ENCODE results near the gene TIMM21. TPM values are rescaled to one million over a fixed set of nuclear protein-coding genes. Genes with fewer than 3 reads are reported as not detected.

Gene TIMM21
- total RNA-seq, 4 donors from 2014 or later, result 10.5 to 38.1 (median 22.0) TPM

DNA sequence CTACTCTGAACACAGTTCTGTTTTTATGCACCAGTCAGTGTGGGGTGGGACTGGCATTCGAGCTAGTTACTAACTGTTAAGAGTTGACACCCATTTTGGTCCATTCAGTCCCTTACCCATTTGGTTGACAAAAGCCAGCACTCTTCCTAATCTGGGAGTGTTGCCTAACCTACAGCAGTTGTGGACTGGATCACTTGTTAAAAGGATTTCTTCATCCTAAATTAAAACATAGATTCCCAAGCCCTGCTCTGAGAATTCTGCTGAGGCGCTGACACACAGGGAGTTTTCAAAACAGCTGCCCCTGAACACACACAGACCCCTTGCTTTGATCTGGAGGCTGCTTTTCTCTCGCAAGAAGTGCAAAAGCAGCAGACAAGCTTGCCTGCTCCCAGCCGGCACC is 6.4 kb downstream of the TIMM21 start:
- Histone ChIP-seq H3K4me3 (no peak overlapping the region), H3K27me3 (no peaks in the 10 kb centered on the region), H3K9me3 (no peaks in the 10 kb centered on the region), H3K36me3 (peaks cover 0 to 30% (median 12%) of the 10 kb centered on the region in 4 donors), H3K4me1 (peaks cover 5 to 18% (median 6%) of the 10 kb centered on the region in 4 donors), H3K27ac (no peak overlapping the region)
- 87 to 95% methylated on average over 2 to 4 of the region's 4 CpGs for WGBS, 2 donors (ENCODE audit: low coverage in 1 of 2)
- DNase-seq, result no peak
- TF ChIP-seq EP300 (IDR thresholded peaks at IDR 0.05; ENCODE audit: low read depth) (no peak), POLR2AphosphoS5 (IDR thresholded peaks at IDR 0.05) (no peak), POLR2A (IDR thresholded peaks at IDR 0.05) (no peak)
- TF ChIP-seq, protein P1, sequence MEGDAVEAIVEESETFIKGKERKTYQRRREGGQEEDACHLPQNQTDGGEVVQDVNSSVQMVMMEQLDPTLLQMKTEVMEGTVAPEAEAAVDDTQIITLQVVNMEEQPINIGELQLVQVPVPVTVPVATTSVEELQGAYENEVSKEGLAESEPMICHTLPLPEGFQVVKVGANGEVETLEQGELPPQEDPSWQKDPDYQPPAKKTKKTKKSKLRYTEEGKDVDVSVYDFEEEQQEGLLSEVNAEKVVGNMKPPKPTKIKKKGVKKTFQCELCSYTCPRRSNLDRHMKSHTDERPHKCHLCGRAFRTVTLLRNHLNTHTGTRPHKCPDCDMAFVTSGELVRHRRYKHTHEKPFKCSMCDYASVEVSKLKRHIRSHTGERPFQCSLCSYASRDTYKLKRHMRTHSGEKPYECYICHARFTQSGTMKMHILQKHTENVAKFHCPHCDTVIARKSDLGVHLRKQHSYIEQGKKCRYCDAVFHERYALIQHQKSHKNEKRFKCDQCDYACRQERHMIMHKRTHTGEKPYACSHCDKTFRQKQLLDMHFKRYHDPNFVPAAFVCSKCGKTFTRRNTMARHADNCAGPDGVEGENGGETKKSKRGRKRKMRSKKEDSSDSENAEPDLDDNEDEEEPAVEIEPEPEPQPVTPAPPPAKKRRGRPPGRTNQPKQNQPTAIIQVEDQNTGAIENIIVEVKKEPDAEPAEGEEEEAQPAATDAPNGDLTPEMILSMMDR (IDR thresholded peaks at IDR 0.05), result no peak
- in situ Hi-C loops (cut with MboI; ENCODE audit: low pct_ligation_motif_present in 1 of 4, low pct_unique_long_range_greater_than_20kb in 1 of 4, low sequenced_read_pairs in 3 of 4), result no loop called here
- intact Hi-C loops (cut with DNase I; ENCODE audit: low total_unique reads), result no loop called here

DNA sequence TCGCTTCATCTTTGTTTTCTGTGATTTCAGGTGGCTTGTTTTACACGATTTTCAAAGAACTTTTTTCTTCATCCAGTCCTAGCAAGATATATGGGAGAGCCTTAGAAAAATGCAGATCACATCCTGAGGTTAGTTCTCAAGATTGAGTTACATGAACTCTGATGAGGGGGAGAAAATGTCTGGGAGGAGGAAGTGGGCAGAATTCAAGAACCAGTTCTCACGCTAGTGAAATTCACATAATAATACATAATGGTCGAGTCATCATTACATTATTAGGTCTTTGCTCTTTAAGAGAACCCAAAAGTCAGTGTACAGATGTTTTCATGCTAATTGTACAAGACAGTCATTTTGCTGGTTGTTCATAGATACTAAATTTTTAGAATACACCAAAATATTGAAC is 7.0 kb downstream of the TIMM21 start:
- in situ Hi-C loops (cut with MboI; ENCODE audit: low pct_ligation_motif_present in 1 of 4, low pct_unique_long_range_greater_than_20kb in 1 of 4, low sequenced_read_pairs in 3 of 4) (no loop called here), intact Hi-C loops (cut with DNase I; ENCODE audit: low total_unique reads) (no loop called here)
- no peak overlapping the region for H3K27ac ChIP-seq
- peaks cover 0 to 34% (median 15%) of the 10 kb centered on the region in 4 donors for H3K36me3 ChIP-seq
- H3K9me3 ChIP-seq, result no peaks in the 10 kb centered on the region
- peaks cover 0 to 12% (median 1%) of the 10 kb centered on the region in 4 donors for H3K4me1 ChIP-seq
- H3K27me3 ChIP-seq, result no peaks in the 10 kb centered on the region
- 85% methylated on average over 4 of the region's 4 CpGs for WGBS, 2 donors (ENCODE audit: low coverage in 1 of 2)
- TF ChIP-seq POLR2AphosphoS5 (IDR thresholded peaks at IDR 0.05), result no peak
- no peak for TF ChIP-seq POLR2A (IDR thresholded peaks at IDR 0.05)
- no peak for TF ChIP-seq EP300 (IDR thresholded peaks at IDR 0.05; ENCODE audit: low read depth)
- TF ChIP-seq, protein P1 (IDR thresholded peaks at IDR 0.05), result no peak
- no peak overlapping the region for H3K4me3 ChIP-seq
- DNase-seq, result no peak

DNA sequence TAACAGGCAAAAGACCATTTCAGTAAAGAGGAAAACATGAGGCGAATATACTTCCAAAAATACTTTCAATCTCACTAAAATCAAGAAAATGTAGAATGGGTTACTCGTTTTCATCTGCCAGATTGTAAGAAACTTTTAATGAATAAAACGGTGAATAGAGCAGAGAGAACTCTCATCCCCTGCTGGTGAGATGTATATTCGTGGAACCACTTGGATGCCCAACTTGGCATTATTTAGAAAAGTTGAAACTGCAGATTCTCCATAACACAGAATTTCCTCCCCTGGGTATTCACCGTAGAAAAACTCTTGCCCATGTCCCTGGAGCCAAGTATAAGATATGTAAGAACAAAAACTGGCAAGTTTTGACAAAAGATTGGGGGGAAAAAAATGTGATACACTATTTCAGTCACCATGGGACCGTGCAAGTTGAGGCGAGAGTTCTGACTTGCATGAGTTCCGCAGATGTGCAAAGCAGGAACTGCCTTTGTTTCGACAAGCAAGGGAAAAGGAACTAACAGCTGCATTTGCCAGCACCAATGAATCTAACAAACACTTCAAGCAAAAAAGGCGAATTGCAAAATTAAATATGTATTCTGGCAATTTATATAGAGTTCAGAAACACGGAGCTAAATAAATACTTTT is 14.8 kb downstream of the TIMM21 start:
- intact Hi-C loops (cut with DNase I; ENCODE audit: low total_unique reads), result no loop called here
- peaks cover 0 to 23% (median 8%) of the 10 kb centered on the region in 4 donors for H3K36me3 ChIP-seq
- in situ Hi-C loops (cut with MboI; ENCODE audit: low pct_ligation_motif_present in 1 of 4, low pct_unique_long_range_greater_than_20kb in 1 of 4, low sequenced_read_pairs in 3 of 4), result no loop called here
- no peaks in the 10 kb centered on the region for H3K4me1 ChIP-seq
- H3K4me3 ChIP-seq, result no peak overlapping the region
- H3K27me3 ChIP-seq, result no peaks in the 10 kb centered on the region
- 74 to 78% methylated on average over 10 to 11 of the region's 11 CpGs for WGBS, 2 donors (ENCODE audit: low coverage in 1 of 2)
- TF ChIP-seq POLR2AphosphoS5 (IDR thresholded peaks at IDR 0.05) (no peak), POLR2A (IDR thresholded peaks at IDR 0.05) (no peak), EP300 (IDR thresholded peaks at IDR 0.05; ENCODE audit: low read depth) (no peak)
- TF ChIP-seq, protein P1 (IDR thresholded peaks at IDR 0.05), result no peak
- DNase-seq, result no peak
- no peaks in the 10 kb centered on the region for H3K9me3 ChIP-seq
- H3K27ac ChIP-seq, result no peak overlapping the region

DNA sequence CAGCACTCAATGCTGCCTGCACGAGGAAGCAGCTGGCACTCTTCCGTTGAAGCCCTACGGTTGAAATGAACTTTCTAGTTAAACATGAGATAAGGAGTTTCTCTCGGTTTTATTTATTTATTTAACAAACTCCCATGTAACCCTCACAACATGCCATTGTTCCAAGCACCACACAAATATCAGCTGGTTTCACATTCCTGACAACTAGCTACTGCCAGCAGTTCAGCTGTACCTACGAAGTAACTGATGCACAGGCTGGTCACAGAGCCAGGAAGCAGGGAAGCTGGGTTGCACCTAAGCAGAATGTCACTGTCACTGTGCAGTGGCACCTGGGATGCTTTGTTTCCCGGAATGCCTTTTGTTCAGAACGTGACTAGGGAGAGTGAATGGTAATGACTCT is 18.1 kb downstream of the TIMM21 start:
- H3K4me3 ChIP-seq, result no peak overlapping the region
- 37 to 46% methylated on average over 6 to 7 of the region's 7 CpGs for WGBS, 2 donors (ENCODE audit: low coverage in 1 of 2)
- in situ Hi-C loops (cut with MboI; ENCODE audit: low pct_ligation_motif_present in 1 of 4, low pct_unique_long_range_greater_than_20kb in 1 of 4, low sequenced_read_pairs in 3 of 4), result no loop called here

More for the DNA sequence above, 18.1 kb downstream of the TIMM21 start:
- no peak for DNase-seq
- H3K27me3 ChIP-seq, result no peaks in the 10 kb centered on the region
- intact Hi-C loops (cut with DNase I; ENCODE audit: low total_unique reads), result no loop called here
- H3K36me3 ChIP-seq, result no peaks in the 10 kb centered on the region
- H3K4me1 ChIP-seq, result no peaks in the 10 kb centered on the region
- H3K9me3 ChIP-seq, result no peaks in the 10 kb centered on the region
- no peak for TF ChIP-seq POLR2AphosphoS5 (IDR thresholded peaks at IDR 0.05)
- TF ChIP-seq EP300 (IDR thresholded peaks at IDR 0.05; ENCODE audit: low read depth), result no peak
- TF ChIP-seq, protein P1 (IDR thresholded peaks at IDR 0.05), result no peak
- TF ChIP-seq POLR2A (IDR thresholded peaks at IDR 0.05), result no peak
- H3K27ac ChIP-seq, result no peak overlapping the region

Measured in transverse colon (tissue), 4 donors.